HCT116 (cell line): ENCODE results near the gene KLK8.
A peak's percentile ranks its signal among the peaks of the same experiment; 100 is the strongest.

Experiments used
- EZH2 ChIP-seq: fragments of 200-600 bp; sonication (generic); IDR thresholded peaks from 2 replicates; pipeline ENCODE4 v1.6.1; 2017; ENCODE audit warnings: antibody characterized with exemption, mixed run types
- JUND ChIP-seq: IDR thresholded peaks from 2 replicates; pipeline ENCODE4 v1.6.1; 2012
- POLR2A ChIP-seq: IDR thresholded peaks from 2 replicates; pipeline ENCODE4 v1.7.0; 2011; ENCODE audit warnings: borderline replicate concordance; ENCODE audit not compliant: insufficient read depth, insufficient read length; ENCODE audit errors: extremely low read depth
- RAD21 ChIP-seq: IDR thresholded peaks from 2 replicates; pipeline ENCODE4 v1.6.1; 2012; ENCODE audit warnings: low read depth, mild to moderate bottlenecking
- SIN3A ChIP-seq: IDR thresholded peaks from 2 replicates; pipeline ENCODE4 v1.6.1; 2012; ENCODE audit warnings: low read depth
- SP1 ChIP-seq: IDR thresholded peaks from 2 replicates; pipeline ENCODE4 v1.6.1; 2012; ENCODE audit warnings: low read depth
- TCF7L2 ChIP-seq: IDR thresholded peaks from 2 replicates; pipeline ENCODE4 v1.7.0; 2011; ENCODE audit warnings: borderline replicate concordance, inconsistent platforms; ENCODE audit not compliant: insufficient read depth, insufficient read length; ENCODE audit errors: extremely low read depth
- YY1 ChIP-seq: IDR thresholded peaks from 2 replicates; pipeline ENCODE4 v1.6.1; 2011; ENCODE audit warnings: low read length, low read depth, moderate library complexity, mild to moderate bottlenecking; ENCODE audit not compliant: insufficient replicate concordance; ENCODE audit errors: extremely low read depth
- ZNF274 ChIP-seq: fragments of 200-500 bp; sonication (Bioruptor generic); IDR thresholded peaks from 2 replicates; pipeline ENCODE4 v1.6.1; 2014; ENCODE audit warnings: mild to moderate bottlenecking, low read depth, low read length, inconsistent platforms
- TF ChIP-seq, protein P1 (sequence below), 3 experiments: fragments of 200-600 bp in 1 of 3; sonication (generic) in 1 of 3; IDR thresholded peaks in 2 of 3; conservative IDR thresholded peaks in 1 of 3; 2 replicates each; pipeline ENCODE4 v1.5.1; 2012 to 2017; ENCODE audit warnings: low read depth in 2 of 3, low read length in 2 of 3, antibody characterized with exemption in 1 of 3, borderline replicate concordance in 1 of 3, control low read depth in 1 of 3, mild to moderate bottlenecking in 1 of 3, mixed read lengths in 1 of 3, mixed run types in 1 of 3, moderate library complexity in 1 of 3; ENCODE audit not compliant: insufficient read depth in 1 of 3
- TF ChIP-seq, protein P2 (sequence below): IDR thresholded peaks from 2 replicates; pipeline ENCODE4 v1.6.1; 2012
- TF ChIP-seq, protein P3 (sequence below): IDR thresholded peaks from 2 replicates; pipeline ENCODE4 v1.6.1; 2012; ENCODE audit warnings: low read depth

DNA sequence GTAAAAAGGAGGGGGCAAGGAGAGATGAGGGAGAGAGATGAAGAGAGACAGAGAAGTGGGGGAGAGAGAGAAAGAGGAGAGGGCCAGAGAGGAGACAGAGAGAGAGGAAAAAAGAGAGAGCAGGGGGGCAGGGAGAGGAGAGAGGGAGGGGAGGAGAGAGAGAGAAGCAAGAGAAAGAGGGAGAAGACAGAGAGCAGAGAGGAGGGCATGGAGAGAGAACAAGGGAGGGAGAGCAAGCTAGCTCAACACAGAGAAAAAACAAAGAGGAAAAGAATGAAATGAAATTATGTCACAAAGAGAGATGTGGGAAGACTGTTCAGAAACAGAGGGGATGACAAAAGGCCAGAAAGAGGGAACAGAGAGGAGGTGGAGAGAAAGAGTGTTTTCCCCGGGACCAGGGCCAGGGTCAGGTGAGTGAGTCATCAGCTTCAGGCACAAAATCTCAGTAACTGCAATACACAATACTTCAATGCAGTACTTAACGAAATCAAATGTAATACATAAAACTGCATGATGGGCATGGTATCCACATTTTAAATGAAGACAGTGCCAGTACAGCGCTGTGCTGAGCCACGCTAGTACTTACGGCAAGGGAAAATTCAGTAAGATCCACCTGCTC lies 22.5 kb downstream of the KLK8 start:
- TF ChIP-seq SIN3A = no peak
- TF ChIP-seq, protein P1, sequence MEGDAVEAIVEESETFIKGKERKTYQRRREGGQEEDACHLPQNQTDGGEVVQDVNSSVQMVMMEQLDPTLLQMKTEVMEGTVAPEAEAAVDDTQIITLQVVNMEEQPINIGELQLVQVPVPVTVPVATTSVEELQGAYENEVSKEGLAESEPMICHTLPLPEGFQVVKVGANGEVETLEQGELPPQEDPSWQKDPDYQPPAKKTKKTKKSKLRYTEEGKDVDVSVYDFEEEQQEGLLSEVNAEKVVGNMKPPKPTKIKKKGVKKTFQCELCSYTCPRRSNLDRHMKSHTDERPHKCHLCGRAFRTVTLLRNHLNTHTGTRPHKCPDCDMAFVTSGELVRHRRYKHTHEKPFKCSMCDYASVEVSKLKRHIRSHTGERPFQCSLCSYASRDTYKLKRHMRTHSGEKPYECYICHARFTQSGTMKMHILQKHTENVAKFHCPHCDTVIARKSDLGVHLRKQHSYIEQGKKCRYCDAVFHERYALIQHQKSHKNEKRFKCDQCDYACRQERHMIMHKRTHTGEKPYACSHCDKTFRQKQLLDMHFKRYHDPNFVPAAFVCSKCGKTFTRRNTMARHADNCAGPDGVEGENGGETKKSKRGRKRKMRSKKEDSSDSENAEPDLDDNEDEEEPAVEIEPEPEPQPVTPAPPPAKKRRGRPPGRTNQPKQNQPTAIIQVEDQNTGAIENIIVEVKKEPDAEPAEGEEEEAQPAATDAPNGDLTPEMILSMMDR (IDR thresholded peaks at IDR 0.05 in 2 of 3, conservative IDR thresholded peaks at IDR 0.05 in 1 of 3; ENCODE audit: borderline replicate concordance in 1 of 3, insufficient read depth in 1 of 3, low read depth in 2 of 3, low read length in 2 of 3) = no peak
- TF ChIP-seq TCF7L2 = no peak
- no peak for TF ChIP-seq POLR2A
- TF ChIP-seq, protein P2, sequence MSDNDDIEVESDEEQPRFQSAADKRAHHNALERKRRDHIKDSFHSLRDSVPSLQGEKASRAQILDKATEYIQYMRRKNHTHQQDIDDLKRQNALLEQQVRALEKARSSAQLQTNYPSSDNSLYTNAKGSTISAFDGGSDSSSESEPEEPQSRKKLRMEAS = no peak
- no peak for TF ChIP-seq EZH2
- no peak for TF ChIP-seq YY1
- peak; percentile 64 for TF ChIP-seq JUND
- TF ChIP-seq SP1 = no peak
- no peak for TF ChIP-seq RAD21
- TF ChIP-seq, protein P3, sequence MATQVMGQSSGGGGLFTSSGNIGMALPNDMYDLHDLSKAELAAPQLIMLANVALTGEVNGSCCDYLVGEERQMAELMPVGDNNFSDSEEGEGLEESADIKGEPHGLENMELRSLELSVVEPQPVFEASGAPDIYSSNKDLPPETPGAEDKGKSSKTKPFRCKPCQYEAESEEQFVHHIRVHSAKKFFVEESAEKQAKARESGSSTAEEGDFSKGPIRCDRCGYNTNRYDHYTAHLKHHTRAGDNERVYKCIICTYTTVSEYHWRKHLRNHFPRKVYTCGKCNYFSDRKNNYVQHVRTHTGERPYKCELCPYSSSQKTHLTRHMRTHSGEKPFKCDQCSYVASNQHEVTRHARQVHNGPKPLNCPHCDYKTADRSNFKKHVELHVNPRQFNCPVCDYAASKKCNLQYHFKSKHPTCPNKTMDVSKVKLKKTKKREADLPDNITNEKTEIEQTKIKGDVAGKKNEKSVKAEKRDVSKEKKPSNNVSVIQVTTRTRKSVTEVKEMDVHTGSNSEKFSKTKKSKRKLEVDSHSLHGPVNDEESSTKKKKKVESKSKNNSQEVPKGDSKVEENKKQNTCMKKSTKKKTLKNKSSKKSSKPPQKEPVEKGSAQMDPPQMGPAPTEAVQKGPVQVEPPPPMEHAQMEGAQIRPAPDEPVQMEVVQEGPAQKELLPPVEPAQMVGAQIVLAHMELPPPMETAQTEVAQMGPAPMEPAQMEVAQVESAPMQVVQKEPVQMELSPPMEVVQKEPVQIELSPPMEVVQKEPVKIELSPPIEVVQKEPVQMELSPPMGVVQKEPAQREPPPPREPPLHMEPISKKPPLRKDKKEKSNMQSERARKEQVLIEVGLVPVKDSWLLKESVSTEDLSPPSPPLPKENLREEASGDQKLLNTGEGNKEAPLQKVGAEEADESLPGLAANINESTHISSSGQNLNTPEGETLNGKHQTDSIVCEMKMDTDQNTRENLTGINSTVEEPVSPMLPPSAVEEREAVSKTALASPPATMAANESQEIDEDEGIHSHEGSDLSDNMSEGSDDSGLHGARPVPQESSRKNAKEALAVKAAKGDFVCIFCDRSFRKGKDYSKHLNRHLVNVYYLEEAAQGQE = no peak
- no peak for TF ChIP-seq ZNF274
